Measurements from ENCODE around the gene CNR2.

CNR2 gene

GRCh38 chr1:23928789-23929188 is 15.6 kb upstream of the CNR2 start:
- H3F3A ChIP-seq (ENCODE audit: insufficient read depth, low read length): peaks cover 4% of the 10 kb centered on the region; the same call in 1 of the 2 replicates
- H3K4me2 ChIP-seq (ENCODE audit: low read length): no peak overlapping the region
- no peak overlapping the region for H3K9ac ChIP-seq (ENCODE audit: low read length)

GRCh38 chr1:23927097-23927496 is 13.9 kb upstream of the CNR2 start:
- TF ChIP-seq EZH2 (IDR thresholded peaks at IDR 0.05; ENCODE audit: borderline replicate concordance, low read length) (no peak), CTCF (IDR thresholded peaks at IDR 0.05; ENCODE audit: low read length) (no peak)
- Histone ChIP-seq H3K27ac (ENCODE audit: low read depth, low read length, poor library complexity, severe bottlenecking) (no peak overlapping the region), H2AFZ (ENCODE audit: low read length) (no peak overlapping the region), H3K79me2 (ENCODE audit: insufficient read depth, low read length) (no peaks in the 10 kb centered on the region), H3F3A (ENCODE audit: insufficient read depth, low read length) (peaks cover 4% of the 10 kb centered on the region; the same call in 1 of the 2 replicates), H4K20me1 (ENCODE audit: insufficient read depth, low read length) (no peaks in the 10 kb centered on the region), H3K4me2 (ENCODE audit: low read length) (no peak overlapping the region), H3K36me3 (ENCODE audit: insufficient read depth, low read length) (no peaks in the 10 kb centered on the region), H3K9me2 (ENCODE audit: low read depth, low read length) (no peaks in the 10 kb centered on the region), H3K4me3 (ENCODE audit: low read depth, low read length, poor library complexity, severe bottlenecking) (no peak overlapping the region), H3K9me3 (ENCODE audit: low read length) (no peaks in the 10 kb centered on the region), H3K27me3 (ENCODE audit: insufficient read depth, low read length) (peaks cover 3% of the 10 kb centered on the region; the same call in 1 of the 2 replicates), H3K4me1 (ENCODE audit: insufficient read depth, low read length, severe bottlenecking) (peaks cover 15% of the 10 kb centered on the region), H3K9ac (ENCODE audit: low read length) (no peak overlapping the region)

More at GRCh38 chr1:23928789-23929188, 15.6 kb upstream of the CNR2 start:
- H3K4me3 ChIP-seq (ENCODE audit: low read depth, low read length, poor library complexity, severe bottlenecking): no peak overlapping the region
- H3K27me3 ChIP-seq (ENCODE audit: insufficient read depth, low read length): peaks cover 3% of the 10 kb centered on the region; the same call in 1 of the 2 replicates
- no peaks in the 10 kb centered on the region for H3K79me2 ChIP-seq (ENCODE audit: insufficient read depth, low read length)
- no peak for TF ChIP-seq CTCF (IDR thresholded peaks at IDR 0.05; ENCODE audit: low read length)
- TF ChIP-seq EZH2 (IDR thresholded peaks at IDR 0.05; ENCODE audit: borderline replicate concordance, low read length): no peak
- no peaks in the 10 kb centered on the region for H3K9me3 ChIP-seq (ENCODE audit: low read length)
- H3K9me2 ChIP-seq (ENCODE audit: low read depth, low read length): no peaks in the 10 kb centered on the region
- no peaks in the 10 kb centered on the region for H3K36me3 ChIP-seq (ENCODE audit: insufficient read depth, low read length)
- H4K20me1 ChIP-seq (ENCODE audit: insufficient read depth, low read length): no peaks in the 10 kb centered on the region
- no peak overlapping the region for H2AFZ ChIP-seq (ENCODE audit: low read length)
- H3K4me1 ChIP-seq (ENCODE audit: insufficient read depth, low read length, severe bottlenecking): peaks cover 15% of the 10 kb centered on the region
- H3K27ac ChIP-seq (ENCODE audit: low read depth, low read length, poor library complexity, severe bottlenecking): no peak overlapping the region

GRCh38 chr1:23925279-23925678 is 12.1 kb upstream of the CNR2 start:
- H3K9ac ChIP-seq (ENCODE audit: low read length): no peak overlapping the region
- no peaks in the 10 kb centered on the region for H3K9me3 ChIP-seq (ENCODE audit: low read length)
- peaks cover under 1% of the 10 kb centered on the region; the same call in 1 of the 2 replicates for H3K27me3 ChIP-seq (ENCODE audit: insufficient read depth, low read length)
- H2AFZ ChIP-seq (ENCODE audit: low read length): no peak overlapping the region
- H4K20me1 ChIP-seq (ENCODE audit: insufficient read depth, low read length): no peaks in the 10 kb centered on the region
- no peaks in the 10 kb centered on the region for H3F3A ChIP-seq (ENCODE audit: insufficient read depth, low read length)
- H3K4me1 ChIP-seq (ENCODE audit: insufficient read depth, low read length, severe bottlenecking): peaks cover 4% of the 10 kb centered on the region
- no peaks in the 10 kb centered on the region for H3K9me2 ChIP-seq (ENCODE audit: low read depth, low read length)
- H3K4me3 ChIP-seq (ENCODE audit: low read depth, low read length, poor library complexity, severe bottlenecking): no peak overlapping the region
- TF ChIP-seq CTCF (IDR thresholded peaks at IDR 0.05; ENCODE audit: low read length): no peak
- no peak for TF ChIP-seq EZH2 (IDR thresholded peaks at IDR 0.05; ENCODE audit: borderline replicate concordance, low read length)
- H3K36me3 ChIP-seq (ENCODE audit: insufficient read depth, low read length): no peaks in the 10 kb centered on the region
- no peak overlapping the region for H3K27ac ChIP-seq (ENCODE audit: low read depth, low read length, poor library complexity, severe bottlenecking)
- H3K79me2 ChIP-seq (ENCODE audit: insufficient read depth, low read length): no peaks in the 10 kb centered on the region
- H3K4me2 ChIP-seq (ENCODE audit: low read length): no peak overlapping the region
